Neutrophil (primary cell): ENCODE results near the gene S1PR1.

Experiments
- H3K27ac ChIP-seq: fragments of 200-600 bp; sonication (generic); 2 replicates; pipeline ENCODE4 v1.5.1; 2016; ENCODE audit warnings: mild to moderate bottlenecking, moderate library complexity
- H3K27me3 ChIP-seq: fragments of 200-600 bp; sonication (generic); 2 replicates; pipeline ENCODE4 v1.6.0; 2016; ENCODE audit warnings: mild to moderate bottlenecking
- H3K36me3 ChIP-seq: fragments of 200-600 bp; sonication (generic); 2 replicates; pipeline ENCODE4 v1.5.1; 2017
- H3K4me1 ChIP-seq, 2 experiments: fragments of 200-600 bp in 1 of 2; sonication (generic) in 1 of 2; 1 replicate in 1 of 2; 2 replicates in 1 of 2; pipeline versions ENCODE4 v1.5.1 to v1.6.1; 2013 to 2016; ENCODE audit warnings: low read depth in 1 of 2, low read length in 1 of 2, mild to moderate bottlenecking in 1 of 2, moderate library complexity in 1 of 2; ENCODE audit not compliant: control insufficient read depth in 1 of 2, insufficient read depth in 1 of 2
- H3K4me3 ChIP-seq, 2 experiments: fragments of 200-600 bp in 1 of 2; sonication (generic) in 1 of 2; 1 replicate in 1 of 2; 2 replicates in 1 of 2; pipeline ENCODE4 v1.5.1; 2013 to 2016; ENCODE audit warnings: low read depth in 1 of 2, low read length in 1 of 2, mild to moderate bottlenecking in 1 of 2, moderate library complexity in 1 of 2
- H3K9me3 ChIP-seq: fragments of 200-600 bp; sonication (generic); 2 replicates; pipeline ENCODE4 v1.5.1; 2016
- TF ChIP-seq, protein P1 (sequence below): fragments of 200-600 bp; sonication (generic); IDR thresholded peaks from 2 replicates; pipeline ENCODE4 v1.5.1; 2016; ENCODE audit warnings: antibody characterized with exemption

S1PR1 gene

GRCh38 chr1:101240041-101240430, 3.2 kb downstream of the S1PR1 start:
- no peak overlapping the region for H3K27ac ChIP-seq
- peaks cover 22 to 32% of the 10 kb centered on the region in 2 experiments for H3K4me1 ChIP-seq
- peaks cover 58% of the 10 kb centered on the region for H3K27me3 ChIP-seq
- H3K4me3 ChIP-seq, result no peak overlapping the region
- no peaks in the 10 kb centered on the region for H3K36me3 ChIP-seq
- no peaks in the 10 kb centered on the region for H3K9me3 ChIP-seq
- TF ChIP-seq, protein P1, sequence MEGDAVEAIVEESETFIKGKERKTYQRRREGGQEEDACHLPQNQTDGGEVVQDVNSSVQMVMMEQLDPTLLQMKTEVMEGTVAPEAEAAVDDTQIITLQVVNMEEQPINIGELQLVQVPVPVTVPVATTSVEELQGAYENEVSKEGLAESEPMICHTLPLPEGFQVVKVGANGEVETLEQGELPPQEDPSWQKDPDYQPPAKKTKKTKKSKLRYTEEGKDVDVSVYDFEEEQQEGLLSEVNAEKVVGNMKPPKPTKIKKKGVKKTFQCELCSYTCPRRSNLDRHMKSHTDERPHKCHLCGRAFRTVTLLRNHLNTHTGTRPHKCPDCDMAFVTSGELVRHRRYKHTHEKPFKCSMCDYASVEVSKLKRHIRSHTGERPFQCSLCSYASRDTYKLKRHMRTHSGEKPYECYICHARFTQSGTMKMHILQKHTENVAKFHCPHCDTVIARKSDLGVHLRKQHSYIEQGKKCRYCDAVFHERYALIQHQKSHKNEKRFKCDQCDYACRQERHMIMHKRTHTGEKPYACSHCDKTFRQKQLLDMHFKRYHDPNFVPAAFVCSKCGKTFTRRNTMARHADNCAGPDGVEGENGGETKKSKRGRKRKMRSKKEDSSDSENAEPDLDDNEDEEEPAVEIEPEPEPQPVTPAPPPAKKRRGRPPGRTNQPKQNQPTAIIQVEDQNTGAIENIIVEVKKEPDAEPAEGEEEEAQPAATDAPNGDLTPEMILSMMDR, result no peak

DNA sequence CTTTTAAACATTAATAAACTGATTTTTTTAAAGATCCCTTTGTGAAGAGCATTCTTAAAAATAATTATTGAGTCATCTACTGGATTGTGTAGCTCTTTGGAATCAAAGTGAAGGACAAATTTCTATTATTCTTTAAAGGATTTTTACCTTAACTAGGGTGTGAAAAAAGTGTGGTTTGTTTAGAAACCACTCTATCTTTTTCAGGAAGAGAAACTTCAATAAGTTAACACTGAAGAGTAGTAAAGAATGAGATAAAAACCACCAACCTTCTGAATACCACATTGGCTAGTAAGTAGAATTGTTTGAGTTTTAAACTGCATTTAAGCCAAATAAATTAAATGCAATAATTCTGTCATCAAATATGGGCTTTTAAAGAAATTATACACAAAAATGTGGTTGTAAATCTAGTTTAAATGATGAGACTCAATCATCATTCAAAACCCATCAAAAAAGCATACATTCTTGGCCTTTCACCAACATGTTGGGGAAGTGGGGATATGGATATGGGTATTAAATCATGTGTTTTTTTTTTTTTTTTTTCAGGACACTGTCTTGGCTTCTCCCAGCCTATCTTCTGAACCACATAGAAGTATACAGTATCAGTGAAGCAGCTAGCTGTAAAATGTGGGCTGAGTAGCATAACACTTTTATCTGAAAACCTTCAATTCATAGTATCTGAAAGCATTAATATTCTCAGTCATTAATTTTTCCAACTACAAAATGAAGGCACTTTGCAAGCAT, 4.8 kb downstream of the S1PR1 start:
- H3K36me3 ChIP-seq, result no peaks in the 10 kb centered on the region
- H3K27me3 ChIP-seq, result peaks cover 42% of the 10 kb centered on the region
- H3K4me3 ChIP-seq, result no peak overlapping the region
- H3K27ac ChIP-seq, result no peak overlapping the region
- H3K4me1 ChIP-seq, result peaks cover 13 to 23% of the 10 kb centered on the region in 2 experiments
- no peaks in the 10 kb centered on the region for H3K9me3 ChIP-seq
- TF ChIP-seq, protein P1, result no peak

GRCh38 chr1:101242324-101243050, 5.7 kb downstream of the S1PR1 start:
- Histone ChIP-seq H3K27me3 (peaks cover 34% of the 10 kb centered on the region), H3K4me1 (peaks cover 5 to 15% of the 10 kb centered on the region in 2 experiments), H3K9me3 (no peaks in the 10 kb centered on the region), H3K27ac (no peak overlapping the region), H3K4me3 (no peak overlapping the region), H3K36me3 (no peaks in the 10 kb centered on the region)
- TF ChIP-seq, protein P1, result no peak

DNA sequence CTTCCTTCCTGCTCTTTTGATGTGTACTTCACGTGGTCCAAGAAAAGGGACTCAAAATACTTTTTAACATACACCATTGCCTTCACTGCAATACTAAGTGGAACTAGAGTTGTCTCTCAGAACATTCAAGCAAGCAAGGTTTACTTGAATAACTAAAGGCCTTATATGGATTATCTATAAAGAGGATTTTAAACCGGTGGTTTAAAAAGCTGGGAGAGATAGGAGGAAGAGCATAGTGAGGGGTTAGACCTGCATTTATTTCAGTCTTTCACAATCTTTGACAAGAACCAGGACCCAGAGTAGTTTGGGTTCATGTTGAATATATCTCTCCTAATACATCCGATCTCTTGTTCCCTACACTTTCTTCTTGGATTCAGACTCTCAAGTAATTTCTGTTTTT, 6.9 kb downstream of the S1PR1 start:
- no peaks in the 10 kb centered on the region for H3K36me3 ChIP-seq
- TF ChIP-seq, protein P1, result no peak
- peaks cover 21% of the 10 kb centered on the region for H3K27me3 ChIP-seq
- H3K9me3 ChIP-seq, result no peaks in the 10 kb centered on the region
- H3K4me1 ChIP-seq, result peaks cover under 1 to 2% of the 10 kb centered on the region in 2 experiments
- no peak overlapping the region for H3K4me3 ChIP-seq
- H3K27ac ChIP-seq, result no peak overlapping the region

DNA sequence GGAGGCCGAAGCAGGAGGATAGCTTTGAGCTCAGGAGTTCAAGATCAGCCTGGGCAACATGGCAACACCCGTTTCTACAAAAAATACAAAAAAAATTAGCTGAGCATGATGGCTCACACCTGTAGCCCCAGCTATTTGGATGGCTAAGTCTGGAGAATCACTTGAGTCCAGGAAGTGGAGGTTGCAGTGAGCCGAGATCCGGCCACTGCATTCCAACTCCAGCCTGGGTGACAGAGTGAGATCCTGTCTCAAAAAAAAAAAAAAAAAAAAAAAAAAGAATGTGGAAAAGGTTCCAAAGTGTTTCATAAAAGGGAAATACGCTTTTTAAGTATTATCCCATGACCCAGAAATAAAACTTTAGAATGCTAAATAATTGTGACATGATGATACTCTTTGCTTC, 8.0 kb downstream of the S1PR1 start:
- Histone ChIP-seq H3K9me3 (no peaks in the 10 kb centered on the region), H3K4me3 (no peak overlapping the region), H3K4me1 (no peaks in the 10 kb centered on the region), H3K27me3 (peaks cover 10% of the 10 kb centered on the region), H3K27ac (no peak overlapping the region), H3K36me3 (no peaks in the 10 kb centered on the region)
- TF ChIP-seq, protein P1, result no peak
